ENCODE measurements around the gene TASOR2.

Gene TASOR2

DNA sequence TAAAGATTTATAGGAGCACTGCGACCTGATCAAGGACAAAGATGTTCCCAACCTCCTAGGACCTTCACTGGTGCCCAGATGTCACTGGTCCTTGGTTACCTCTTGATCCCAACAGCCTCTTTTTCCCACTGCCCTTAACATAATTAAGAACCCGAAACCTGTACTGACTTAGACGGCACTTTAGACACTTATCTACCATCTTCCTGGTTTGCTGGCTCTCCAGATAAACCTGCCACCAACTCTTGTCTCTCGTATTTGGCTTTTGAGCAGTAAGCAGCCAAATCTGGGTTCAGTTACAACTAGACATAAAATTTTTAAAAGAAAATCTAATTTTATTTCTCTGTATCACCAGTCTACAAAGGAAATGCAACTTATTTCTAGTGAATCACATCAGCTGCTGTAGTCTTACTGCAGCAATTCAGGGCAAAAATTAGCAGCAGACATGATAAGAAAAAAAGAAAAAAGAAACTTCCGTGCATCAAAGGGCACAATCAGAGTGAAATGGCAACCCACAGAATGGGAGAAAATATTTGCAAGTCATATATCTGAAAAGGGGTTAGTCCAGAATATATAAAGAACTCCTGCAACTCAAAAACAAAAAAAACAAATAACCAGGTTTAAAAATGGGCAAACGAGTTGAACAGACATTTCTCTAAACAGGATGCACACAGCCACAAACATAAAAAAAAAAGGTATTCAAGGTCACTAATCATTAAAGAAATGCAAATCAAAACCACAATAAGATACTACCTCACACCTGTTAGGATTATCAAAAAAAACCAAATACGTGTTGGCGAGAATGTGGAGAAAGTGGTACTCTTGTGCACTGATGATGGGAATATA lies 27.7 kb upstream of the TASOR2 start:
- no peak for DNase-seq

DNA sequence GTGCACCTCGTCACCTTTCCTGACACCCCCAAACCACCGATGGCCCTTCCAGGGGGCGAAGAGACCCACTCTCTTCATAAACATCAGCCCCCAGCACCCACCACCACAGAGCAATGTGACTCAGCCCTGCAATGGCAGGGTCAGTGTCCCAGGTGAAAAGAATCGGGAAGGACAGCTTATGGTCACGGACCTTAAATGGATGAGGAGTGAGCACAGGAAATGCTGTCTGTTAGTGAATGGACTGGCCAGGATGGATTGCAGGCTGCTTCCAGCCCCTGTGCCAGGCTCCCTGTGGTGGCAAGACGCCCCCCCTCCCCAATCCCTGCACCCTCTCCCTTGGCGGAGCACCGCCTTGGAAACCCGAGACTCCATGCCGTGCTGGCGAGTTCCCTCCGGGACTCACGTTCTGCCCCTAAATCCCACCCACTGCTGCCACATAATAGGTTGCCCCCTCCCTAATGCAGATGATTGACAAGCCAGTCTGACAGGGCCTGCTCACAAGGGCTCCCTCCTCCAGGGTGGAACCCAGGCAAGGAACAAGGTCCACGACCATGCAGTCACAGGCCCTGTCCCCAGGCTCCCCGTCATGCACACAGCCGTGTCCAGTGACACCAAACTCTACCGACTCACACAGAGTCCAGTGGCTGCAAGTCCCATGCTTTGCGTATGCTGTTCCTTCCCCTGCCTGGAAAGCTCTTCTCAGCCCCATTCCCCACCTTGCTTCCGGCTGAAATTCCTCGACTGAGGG lies 25.6 kb upstream of the TASOR2 start:
- DNase-seq = no peak

DNA sequence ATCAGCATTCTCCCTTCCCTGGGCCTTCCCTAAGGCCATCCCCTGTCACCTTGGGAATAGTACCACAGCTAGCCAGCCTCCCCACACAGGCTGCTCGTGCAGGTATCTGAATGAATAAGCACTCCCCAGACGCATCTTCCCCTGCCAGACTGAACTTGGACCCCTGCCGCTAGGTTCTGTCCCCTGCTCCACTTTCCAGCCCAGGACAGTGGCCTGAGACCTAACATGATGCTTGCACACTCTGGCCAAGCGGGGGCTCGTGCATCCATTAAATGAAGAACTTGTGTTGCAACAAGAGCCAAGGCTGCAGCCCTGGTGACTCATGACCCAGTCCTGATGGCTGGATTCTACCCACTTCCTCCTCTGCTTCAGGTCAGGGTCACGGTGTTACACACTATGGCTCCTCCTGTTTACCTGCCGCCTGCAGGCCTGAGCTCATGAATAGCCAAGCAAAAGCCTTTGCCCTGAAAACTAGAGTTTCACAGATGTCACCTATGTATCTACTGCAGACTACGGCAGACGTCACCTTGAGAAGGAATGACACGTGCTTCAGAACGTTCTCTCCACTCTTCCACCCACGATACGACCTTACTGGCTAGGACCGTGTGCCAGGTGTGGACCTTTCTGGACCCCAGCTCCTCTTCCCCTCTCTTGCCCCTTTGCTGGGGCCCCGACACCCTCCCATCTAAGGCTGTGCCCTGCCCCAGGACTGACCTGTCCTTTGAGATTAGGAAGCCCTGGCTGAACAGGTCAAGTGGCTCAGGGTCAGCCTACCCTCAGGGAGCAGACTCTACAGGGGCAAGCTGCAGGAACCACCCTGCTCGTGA lies 24.7 kb upstream of the TASOR2 start:
- peak; percentile 80 for DNase-seq

DNA sequence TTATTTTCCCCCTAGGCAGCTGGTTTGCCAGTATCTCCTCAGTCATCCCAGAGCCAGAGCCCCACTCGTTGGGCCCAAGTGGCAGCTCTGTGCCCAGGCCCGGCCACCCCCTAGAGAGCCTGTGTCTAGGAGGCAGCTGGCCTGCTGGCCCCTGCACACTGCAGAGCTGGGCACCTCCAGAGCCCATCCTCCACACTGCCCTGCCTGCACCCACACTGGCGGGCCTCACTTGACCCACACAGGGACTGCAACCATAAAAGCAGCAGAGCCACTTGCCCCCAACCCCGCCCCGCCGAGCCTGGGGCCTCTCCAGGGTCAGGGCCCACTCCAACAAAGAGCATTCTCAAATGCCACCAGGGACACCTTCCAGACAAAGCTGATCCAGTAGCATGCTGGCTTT lies 23.6 kb upstream of the TASOR2 start:
- no peak for DNase-seq

DNA sequence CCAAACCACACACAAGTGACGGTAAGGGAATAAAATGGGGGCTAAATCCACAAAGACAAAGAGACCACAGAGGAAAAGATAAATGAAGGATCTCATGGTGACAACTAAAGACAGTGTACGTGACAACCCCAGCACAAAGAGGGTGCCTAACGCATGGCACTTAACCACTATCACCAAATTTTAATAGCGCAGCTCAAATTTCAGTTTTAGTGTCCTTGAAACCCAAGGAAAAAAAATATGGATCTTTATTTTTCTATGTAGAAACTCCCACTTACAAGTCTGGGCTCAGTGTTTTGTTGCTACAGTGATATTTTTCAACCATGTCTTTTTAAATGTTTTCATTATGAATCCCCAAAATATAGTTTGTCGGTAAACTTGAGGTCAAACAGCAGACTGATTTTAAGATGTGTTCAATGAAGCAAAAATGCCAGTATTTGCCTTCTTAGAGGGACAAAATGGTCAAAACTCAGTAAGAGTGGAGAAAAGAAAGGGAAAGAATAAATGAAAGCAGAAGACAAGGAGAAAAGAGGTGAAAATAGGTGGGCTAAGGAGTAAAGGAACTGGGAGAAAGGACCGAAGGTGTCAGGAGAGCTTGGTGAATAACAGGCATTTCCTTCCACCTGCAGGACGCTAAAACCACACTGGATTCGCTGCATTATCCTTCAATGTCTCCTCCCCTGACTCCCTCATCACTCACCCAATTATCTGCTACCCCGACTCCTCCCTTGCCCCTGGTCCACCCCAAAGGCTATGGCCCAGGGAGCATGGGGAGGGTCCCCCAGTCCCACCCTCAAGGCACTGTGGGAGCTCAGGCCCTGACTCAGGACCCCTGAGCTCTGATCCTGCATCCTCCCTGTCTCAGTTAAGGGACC lies 21.7 kb upstream of the TASOR2 start:
- DNase-seq = no peak

DNA sequence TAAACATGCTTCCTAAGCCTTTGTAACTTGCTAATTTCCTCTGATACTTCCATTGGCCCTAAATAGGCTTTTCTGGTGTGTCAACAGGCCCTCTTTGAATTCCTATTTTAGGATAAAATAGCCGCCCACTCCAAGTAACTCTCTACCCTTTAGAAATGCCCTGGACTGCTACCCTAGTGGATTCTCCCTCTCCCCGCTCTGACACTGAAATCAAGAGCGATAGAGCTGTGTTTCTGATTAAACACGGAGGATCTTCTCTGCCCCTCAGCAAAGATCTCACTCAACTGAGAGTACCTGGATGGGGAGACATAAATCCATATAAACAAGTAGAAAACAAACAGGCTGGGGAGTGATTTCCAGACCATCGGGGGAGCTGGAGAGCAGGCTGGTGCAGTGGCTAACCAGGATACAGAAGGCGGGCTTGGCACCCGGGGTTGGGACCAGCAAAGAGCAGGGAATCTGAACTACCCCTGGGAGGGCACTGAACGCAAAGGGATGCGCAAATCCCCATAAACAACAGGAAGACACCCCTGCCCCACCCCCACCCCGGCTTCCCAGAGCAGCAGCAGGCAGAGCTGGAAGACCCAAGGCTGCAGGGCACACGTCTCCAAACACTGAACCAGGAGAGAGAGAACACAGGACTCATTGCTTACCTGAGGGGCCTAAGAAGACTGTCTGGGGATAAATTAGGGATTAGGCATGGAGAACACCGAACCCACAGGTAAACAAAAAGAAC lies 20.8 kb upstream of the TASOR2 start:
- DNase-seq = no peak

DNA sequence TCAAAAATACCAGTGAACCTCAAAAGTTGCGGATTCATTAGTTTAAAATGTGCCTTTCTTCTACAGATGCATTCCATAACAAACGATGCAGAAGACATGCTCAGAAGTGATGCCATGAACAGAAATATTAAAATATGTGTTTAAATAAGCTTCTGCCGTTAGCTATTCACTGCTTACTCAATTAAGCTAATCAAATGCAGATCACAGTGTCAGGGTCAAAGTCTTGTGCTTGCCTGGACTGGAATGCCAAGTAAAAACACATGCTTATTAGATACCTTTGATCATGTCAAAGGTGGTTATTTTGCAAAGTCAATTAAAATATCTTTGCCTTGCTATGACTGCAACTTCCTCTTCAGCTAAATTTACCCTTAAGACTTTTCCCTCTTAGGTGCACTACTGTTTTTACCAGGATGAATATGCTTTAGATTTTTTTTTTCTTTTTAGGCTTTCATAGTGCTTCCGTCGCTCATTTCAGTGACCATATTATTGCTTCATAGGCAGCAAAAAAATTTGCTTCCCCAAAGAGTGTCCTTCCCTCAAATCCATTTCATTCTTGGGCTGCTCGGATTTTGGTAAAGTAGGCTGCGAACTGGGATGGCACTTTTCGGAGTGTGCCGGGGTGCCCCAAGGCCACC lies 19.1 kb upstream of the TASOR2 start:
- DNase-seq = no peak

DNA sequence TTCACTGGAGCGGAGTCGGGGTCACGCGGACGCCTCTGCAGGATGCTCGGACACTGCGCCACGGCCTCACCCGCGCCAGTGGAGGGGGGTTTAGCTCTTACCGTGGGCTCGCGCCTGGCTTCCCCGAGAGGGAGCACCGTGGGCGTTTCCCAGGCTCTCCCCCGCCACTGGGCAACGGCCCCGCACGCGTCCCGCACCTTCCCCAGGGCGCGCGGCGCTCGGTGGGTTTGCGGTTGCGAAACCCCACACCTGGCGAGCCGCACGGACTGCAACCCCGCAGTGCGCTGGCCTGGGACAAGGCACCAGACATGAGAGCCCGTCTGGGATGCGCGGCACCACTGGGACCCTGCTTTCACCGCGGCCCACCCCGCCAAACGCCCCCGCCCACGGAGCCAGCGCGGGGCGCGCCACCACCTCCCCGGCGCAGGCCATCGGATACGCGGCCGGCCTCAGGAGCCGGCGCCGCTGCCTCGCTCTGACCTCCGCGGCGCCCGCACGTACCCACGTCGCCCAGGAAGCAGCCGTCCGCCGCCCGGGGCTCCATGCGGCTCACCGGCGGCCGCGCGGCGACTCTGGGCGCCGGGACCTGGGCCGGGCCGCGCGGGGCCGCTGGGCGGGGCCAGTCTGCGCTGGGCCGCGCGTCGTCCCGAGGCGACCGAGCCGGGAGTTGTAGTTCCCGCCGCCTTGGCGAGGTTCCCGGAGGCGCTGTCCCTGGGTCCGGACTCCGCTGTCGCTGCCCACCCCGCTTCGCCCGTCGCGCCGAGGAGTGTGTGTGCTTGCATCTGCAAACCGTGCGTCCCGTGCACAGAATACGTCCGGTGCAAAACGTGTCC lies 18.4 kb upstream of the TASOR2 start, which contains the start of gene ASB13:
Gene ASB13 (minus strand): TSS at position 588 of the 833 bp plus-strand sequence. CDS start 44 bp downstream, at position 544.
- DNase-seq = peak; percentile 71

DNA sequence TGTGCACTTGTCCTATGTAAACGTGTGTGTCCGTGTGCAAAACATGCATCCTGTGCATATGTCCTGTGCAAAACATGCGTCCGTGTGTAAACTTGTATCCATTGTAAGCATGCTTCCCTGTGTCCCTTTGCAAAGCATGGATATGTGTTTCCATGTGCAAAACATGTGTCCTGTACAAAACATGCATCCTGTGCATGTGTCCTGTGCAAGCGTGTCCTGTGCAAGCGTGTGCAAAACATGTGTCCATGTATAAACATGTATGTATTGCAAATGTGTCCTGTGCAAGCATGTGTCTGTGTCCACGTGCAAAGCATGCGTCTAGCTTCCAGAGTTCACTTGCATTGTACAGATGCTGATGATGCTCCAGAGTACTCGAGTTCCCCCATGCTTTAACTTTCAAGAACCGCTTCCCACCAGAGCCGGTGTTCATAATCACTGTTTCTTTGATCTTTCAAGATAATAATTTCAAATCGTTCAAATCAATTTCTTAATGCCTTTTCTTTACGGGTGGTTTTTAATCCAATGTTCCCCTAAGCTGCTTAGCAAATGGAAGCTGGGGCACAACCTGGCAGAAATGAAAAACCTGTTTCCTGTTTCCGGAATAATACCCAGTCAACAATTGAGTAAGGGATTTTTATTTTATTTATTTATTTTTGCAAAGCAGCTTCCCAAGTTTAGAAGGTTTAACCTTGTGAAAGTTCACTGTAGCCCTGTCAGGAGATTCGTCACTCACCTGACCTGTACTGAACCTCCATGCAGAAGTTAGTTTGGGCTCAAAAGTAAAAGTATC lies 17.6 kb upstream of the TASOR2 start:
- no peak for DNase-seq

DNA sequence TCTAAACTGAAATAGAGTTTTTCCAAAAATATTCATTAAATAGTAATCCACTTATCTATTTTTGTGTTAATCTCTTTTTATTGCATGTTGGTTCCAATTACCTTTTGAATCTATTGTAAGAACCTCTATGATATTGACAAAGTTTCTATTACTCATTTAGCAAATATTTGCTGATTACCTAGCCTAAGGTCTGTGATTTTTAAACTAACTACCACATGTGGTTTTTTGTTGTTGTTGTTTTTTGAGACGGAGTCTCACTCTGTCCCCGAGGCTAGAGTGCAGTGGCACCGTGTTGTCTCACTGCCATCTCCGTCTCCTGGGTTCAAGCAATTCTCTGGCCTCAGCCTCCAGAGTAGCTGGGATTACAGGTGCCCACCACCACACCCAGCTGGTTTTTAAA lies 16.2 kb upstream of the TASOR2 start:
- DNase-seq = no peak

DNA sequence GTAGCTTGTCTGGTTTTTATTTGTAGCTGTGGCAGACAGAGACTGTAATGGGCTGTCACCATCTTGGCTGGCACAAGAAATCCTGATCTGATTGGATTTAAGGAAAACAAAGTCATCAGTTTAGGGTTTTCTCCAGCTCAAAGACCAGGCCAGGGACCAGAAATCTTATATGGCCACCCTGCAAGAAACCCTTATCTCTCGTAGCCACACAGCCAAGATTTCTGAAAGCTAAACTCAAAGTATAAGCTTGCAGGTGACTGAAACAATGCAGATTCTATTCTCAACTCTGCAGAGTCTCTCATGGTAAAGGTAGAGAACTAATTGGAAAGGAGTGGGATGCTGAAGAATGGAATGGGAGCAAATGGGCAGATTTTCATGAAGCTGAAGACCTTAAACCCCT lies 15.0 kb upstream of the TASOR2 start:
- DNase-seq = no peak

DNA sequence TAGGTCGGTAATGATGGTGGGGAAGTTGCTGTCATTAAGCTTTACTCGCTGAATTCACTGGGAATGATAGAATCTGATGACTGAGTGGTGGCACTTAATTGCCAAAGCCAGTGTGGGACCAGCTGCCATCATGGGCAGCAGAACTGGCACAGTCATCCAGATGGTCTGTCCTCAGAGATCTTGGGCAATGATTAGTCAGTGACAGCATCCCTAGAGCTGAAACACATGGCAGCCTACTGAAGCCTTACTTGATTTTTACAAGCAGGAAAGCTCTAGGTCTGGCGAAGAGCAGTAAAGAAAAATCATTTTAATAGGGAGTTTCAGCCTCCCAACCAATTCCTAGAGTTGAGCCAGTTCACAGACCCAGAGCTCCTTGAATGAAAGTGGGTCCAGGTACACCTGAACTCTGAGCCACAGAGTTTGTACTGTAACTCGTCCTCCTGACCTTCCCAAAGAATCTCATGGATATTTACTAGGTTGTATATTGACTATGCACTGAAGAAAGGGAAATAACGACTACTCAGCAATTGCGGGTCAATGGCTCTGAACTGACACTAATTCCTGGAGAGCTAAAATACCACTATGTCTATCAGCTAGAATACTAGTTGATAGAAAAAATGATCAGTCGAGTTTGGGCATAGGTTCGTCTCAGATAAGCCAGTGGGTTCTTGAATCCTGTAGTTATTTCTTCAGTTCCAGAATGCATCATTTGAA lies 13.8 kb upstream of the TASOR2 start:
- DNase-seq = no peak

DNA sequence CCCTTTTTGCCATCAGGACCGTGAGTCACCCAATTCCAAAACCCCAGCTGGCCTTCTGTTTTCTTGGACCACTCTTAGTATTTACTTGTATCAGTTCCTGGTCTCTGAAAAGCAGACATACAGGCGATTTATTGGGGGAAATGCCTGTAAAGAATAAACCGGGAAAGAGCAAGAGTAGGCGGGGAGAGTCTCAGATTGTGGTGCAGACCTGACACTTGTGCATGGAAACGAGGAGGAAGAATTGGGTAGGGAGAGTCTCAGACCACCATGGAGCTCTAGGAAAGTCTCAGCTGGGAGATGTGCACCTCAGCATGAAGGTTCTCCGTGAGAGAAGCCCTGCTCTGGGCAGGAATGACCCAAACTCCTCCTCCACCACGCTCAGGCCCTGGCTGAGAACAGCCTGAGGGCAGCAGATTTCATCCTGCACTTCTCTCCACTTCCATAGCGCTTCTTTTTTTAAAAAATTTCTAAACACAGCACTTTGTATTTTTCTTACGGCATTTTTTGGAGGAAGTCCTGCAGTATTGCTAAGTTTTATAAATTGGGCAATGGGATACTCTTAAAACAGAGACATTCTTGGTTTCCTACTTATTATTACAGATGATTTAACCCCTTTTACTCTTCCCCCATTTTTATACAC lies 6.1 kb upstream of the TASOR2 start:
- DNase-seq = no peak

DNA sequence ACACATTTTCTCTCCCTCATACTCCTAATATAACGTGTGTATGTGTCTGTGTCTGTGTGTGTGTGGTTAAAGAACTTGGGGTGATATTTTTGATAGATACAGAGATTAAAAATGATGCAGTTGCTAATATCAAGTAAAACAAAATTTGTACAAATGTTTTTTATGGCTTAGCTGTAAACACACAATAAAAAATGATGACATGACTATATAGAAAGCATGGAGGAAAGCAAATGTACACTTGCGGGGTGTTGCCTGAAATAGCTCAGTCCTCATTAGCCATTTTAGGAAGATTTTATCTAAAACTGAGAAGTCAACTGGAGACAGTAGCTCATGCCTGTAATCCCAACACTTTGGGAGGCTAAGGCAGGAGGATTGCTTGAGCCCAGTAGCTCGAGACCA lies 5.6 kb upstream of the TASOR2 start:
- no peak for DNase-seq

DNA sequence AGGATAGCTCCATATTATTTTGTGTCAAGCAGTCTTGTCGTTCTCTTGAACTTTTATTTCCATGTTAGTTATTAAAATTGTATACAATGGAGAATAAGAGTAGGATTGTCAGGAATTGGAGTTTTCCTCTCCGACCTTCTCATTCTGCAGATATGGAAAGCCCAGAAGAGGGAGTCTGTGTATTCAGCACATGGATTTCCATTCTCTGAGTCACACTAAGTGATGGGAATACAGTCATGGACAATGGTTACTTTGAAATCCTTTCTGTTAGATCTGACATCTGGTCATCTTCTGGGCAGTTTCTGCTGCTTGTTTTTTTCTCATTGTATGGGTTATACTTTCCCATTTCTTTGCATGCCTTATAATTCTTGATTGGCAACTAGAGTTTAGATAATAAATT lies 5.0 kb upstream of the TASOR2 start:
- no peak for DNase-seq

DNA sequence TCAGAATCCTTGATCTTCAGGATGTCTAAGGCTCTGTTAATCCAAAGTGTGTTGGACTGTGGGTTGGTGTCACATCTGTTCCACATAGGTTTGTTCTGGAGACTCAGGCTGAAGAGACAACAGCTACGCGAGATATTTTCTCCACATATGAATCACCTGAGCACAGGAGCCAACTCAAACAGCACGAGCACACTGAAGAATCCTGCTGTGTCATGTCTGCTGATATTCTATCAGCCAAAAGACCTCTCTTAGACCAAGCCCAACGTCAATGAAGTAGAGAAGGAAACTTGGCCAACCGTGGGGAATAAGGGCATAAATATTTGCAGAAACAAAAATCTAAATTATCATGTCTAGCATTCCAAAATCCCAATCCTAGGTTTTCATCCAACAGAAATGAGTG lies 2.7 kb upstream of the TASOR2 start:
- no peak for DNase-seq

DNA sequence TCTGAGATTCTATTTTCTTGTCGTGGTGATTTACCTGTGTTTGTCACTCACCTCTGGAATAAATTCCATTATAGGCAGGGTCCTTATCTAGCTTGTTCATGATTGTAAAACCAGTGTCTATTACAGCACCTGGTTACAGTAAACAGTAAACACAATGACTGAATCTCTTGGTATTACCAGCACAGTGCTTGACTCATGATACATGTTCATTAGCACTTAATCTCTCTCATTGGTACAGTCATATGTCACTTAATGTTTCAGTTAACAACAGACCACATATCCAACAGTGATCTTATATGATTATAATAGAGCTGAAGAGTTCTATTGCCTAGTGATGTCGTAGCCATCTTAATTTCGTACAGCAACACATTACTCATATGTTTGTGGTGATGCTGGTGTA lies 1.6 kb upstream of the TASOR2 start:
- DNase-seq = no peak
